Heart left ventricle (tissue), 16 donors: Measurements from ENCODE around the gene SRGAP3. TPM values are rescaled to one million over a fixed set of nuclear protein-coding genes. Genes with fewer than 3 reads are reported as not detected.
"Not testable (repeated sequence)": the region's sequence is repeated elsewhere in the genome, so short reads cannot be mapped to it uniquely, and the experiment has no call there.

Experiments
- ATAC-seq, 4 donors: fragments of 200-7000 bp; cut with Tn5 transposase; one replicate each; pipeline ENCODE4 v1.9.1; 2020 to 2022; ENCODE audit warnings: moderate library complexity in 4 of 4, mild to moderate bottlenecking in 3 of 4, moderate number of reproducible peaks in 1 of 4
- DNase-seq, 5 donors: peaks; one replicate each; pipeline ENCODE4 v3.0.0-alpha.2; 2020
- H3K27ac ChIP-seq, 12 donors: fragments of 200-600 bp; sonication (generic) in 4 of 12; one replicate each; pipeline versions ENCODE4 v1.5.0 to v1.8.0; 2016 to 2022; ENCODE audit warnings: mild to moderate bottlenecking in 2 of 12
- H3K27me3 ChIP-seq, 9 donors: fragments of 200-600 bp; sonication (generic) in 2 of 9; one replicate each; pipeline versions ENCODE4 v1.5.1 to v1.8.0; 2016 to 2022; ENCODE audit warnings: mild to moderate bottlenecking in 3 of 9
- H3K36me3 ChIP-seq, 9 donors: fragments of 200-600 bp; sonication (generic) in 2 of 9; one replicate each; pipeline versions ENCODE4 v1.5.0 to v1.8.0; 2018 to 2022; ENCODE audit warnings: mild to moderate bottlenecking in 2 of 9
- H3K4me1 ChIP-seq, 12 donors: fragments of 200-600 bp; sonication (generic) in 4 of 12; one replicate each; pipeline versions ENCODE4 v1.5.0 to v1.8.0; 2016 to 2022; ENCODE audit warnings: mild to moderate bottlenecking in 3 of 12
- H3K4me3 ChIP-seq, 12 donors: fragments of 200-600 bp; sonication (generic) in 4 of 12; one replicate each; pipeline versions ENCODE4 v1.5.0 to v1.8.0; 2017 to 2022; ENCODE audit warnings: mild to moderate bottlenecking in 9 of 12, moderate library complexity in 4 of 12
- H3K9me3 ChIP-seq, 12 donors: fragments of 200-600 bp; sonication (generic) in 4 of 12; one replicate each; pipeline versions ENCODE4 v1.5.0 to v1.8.0; 2016 to 2022; ENCODE audit warnings: mild to moderate bottlenecking in 1 of 12
- POLR2A ChIP-seq, 2 donors: fragments of 450-650 bp; IDR thresholded peaks; one replicate each; pipeline ENCODE4 v1.6.1; 2017; ENCODE audit warnings: antibody characterized with exemption in 2 of 2, mild to moderate bottlenecking in 2 of 2, moderate library complexity in 2 of 2
- WGBS, 4 donors: extraction: QIAGEN DNeasy Blood & Tissue Kit in 2 of 4; methylation state at CpG; one replicate each; pipeline versions ENCODE4 v1.1.5 to v1.1.7; 2013 to 2018; 5-methylcytosine and 5-hydroxymethylcytosine counted together
- intact Hi-C, 10 donors: fragments of 100-400 bp; cut with DNase I; formaldehyde crosslinking; loops; one replicate each; pipeline versions ENCODE4 v1.11.1 to v1.14.2; 2022
- polyA plus RNA-seq, 2 donors: library from polyadenylated mRNA; stranded (reverse); fragments of 200-250 nt; gene quantifications; one replicate each; pipeline ENCODE4 v1.2.3, GENCODE V29; 2013
- total RNA-seq, 9 donors: library from RNA; depleted of rRNA in 2 of 9; stranded (reverse); fragments of >200 nt in 2 of 9; fragmentation: NEBNext Ultra II Directional in 3 of 9; extraction: Animal tissue kit (Norgen Biotek cat#: 25700) in 3 of 9; gene quantifications; one replicate each; pipeline versions ENCODE4 v1.1.0 to v1.2.4, GENCODE V29; 2016 to 2023
- TF ChIP-seq, protein P1 (sequence below), 12 donors: fragments of 200-600 bp; sonication (generic) in 4 of 12; IDR thresholded peaks; one replicate each; pipeline versions ENCODE4 v1.5.0 to v1.8.0; 2018 to 2022; ENCODE audit warnings: antibody characterized with exemption in 12 of 12, mild to moderate bottlenecking in 5 of 12
- donor health status: ischemic (EF 13 %, LVEDD 7.1; RV severe dilation, severe dysfunction).
- donor health status: healthy with polysubstance abuse.
- donor health status: DM: no; HTN: yes; CAD: no.
- donor health status: DM: no; HTN: no; CAD: no.
- donor health status: ischemic (EF 25% LVEDD 6.9; RV normal size, moderate dysfunction).
- donor health status: ischemic (EF 25% LVEDD 5.7; RV mildly dilated, moderate dysfunction).
- donor health status: healthy.
- donor health status: DM: yes; HTN: yes; CAD: no.
- donor health status: ischemic (EF 35%, LVEDD 5.7; RV mildly dilated, moderate dysfunction).
- donor health status: nonischemic (EF 11% LVEDD 7.7; RV severe dilation, severe dysfunction).
- donor health status: DM: yes; HTN: yes; CAD: no.
- donor health status: PGD.
- donor health status: ischemic (EF 29% LVEDD 5.4; RV normal size, mild dysfunction).
- donor health status: nonischemic (EF 23%, LVEDD 6.1; RV moderate dilation, normal function).

The SRGAP3 gene
- total and polyA plus RNA-seq, 11 donors = 1.4 to 16.8 (median 9.0) TPM

DNA sequence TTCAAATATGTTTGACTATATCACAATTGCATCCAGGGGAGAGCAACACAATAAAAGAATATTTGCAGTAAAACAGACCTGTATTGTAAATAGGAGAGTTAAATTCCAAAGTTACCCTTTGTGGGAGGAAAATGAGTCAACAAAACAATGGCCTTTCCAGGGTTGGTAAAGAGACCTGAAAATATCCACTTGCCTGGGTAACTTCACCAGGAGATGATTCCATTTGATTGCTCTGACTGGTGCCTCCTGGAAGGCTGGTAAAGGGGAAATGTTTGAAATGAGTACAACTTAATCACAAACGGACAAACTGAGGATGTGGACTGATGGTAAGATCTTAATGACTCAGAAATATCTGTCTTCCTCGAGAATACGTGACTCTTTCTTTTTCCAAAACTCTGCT, 43.6 kb upstream of the SRGAP3 start:
- H3K9me3 ChIP-seq = peaks cover 0 to 4% (median 0%) of the 10 kb centered on the region in 12 donors
- no peak for ATAC-seq
- no peak for DNase-seq
- no peak overlapping the region for H3K4me3 ChIP-seq
- WGBS, 4 donors = 75 to 78% (median 77%) methylated on average over 3 of the region's 3 CpGs
- H3K27me3 ChIP-seq = no peaks in the 10 kb centered on the region
- intact Hi-C loops = no loop called here
- H3K36me3 ChIP-seq = no peaks in the 10 kb centered on the region
- no peak overlapping the region for H3K27ac ChIP-seq
- H3K4me1 ChIP-seq = no peaks in the 10 kb centered on the region
- TF ChIP-seq, protein P1, sequence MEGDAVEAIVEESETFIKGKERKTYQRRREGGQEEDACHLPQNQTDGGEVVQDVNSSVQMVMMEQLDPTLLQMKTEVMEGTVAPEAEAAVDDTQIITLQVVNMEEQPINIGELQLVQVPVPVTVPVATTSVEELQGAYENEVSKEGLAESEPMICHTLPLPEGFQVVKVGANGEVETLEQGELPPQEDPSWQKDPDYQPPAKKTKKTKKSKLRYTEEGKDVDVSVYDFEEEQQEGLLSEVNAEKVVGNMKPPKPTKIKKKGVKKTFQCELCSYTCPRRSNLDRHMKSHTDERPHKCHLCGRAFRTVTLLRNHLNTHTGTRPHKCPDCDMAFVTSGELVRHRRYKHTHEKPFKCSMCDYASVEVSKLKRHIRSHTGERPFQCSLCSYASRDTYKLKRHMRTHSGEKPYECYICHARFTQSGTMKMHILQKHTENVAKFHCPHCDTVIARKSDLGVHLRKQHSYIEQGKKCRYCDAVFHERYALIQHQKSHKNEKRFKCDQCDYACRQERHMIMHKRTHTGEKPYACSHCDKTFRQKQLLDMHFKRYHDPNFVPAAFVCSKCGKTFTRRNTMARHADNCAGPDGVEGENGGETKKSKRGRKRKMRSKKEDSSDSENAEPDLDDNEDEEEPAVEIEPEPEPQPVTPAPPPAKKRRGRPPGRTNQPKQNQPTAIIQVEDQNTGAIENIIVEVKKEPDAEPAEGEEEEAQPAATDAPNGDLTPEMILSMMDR (IDR thresholded peaks at IDR 0.05) = no peak
- no peak for TF ChIP-seq POLR2A (IDR thresholded peaks at IDR 0.05)

GRCh38 chr3:9292516-9292915, 43.1 kb upstream of the SRGAP3 start:
- DNase-seq (no peak), ATAC-seq (no peak)
- intact Hi-C loops = no loop called here
- 84 to 93% (median 89%) methylated on average over 2 of the region's 2 CpGs for WGBS, 4 donors
- Histone ChIP-seq H3K27me3 (no peaks in the 10 kb centered on the region), H3K9me3 (peaks cover 0 to 4% (median 0%) of the 10 kb centered on the region in 12 donors), H3K27ac (no peak overlapping the region), H3K4me3 (no peak overlapping the region), H3K36me3 (no peaks in the 10 kb centered on the region), H3K4me1 (no peaks in the 10 kb centered on the region)
- no peak for TF ChIP-seq POLR2A (IDR thresholded peaks at IDR 0.05)
- TF ChIP-seq, protein P1 (IDR thresholded peaks at IDR 0.05) = no peak

DNA sequence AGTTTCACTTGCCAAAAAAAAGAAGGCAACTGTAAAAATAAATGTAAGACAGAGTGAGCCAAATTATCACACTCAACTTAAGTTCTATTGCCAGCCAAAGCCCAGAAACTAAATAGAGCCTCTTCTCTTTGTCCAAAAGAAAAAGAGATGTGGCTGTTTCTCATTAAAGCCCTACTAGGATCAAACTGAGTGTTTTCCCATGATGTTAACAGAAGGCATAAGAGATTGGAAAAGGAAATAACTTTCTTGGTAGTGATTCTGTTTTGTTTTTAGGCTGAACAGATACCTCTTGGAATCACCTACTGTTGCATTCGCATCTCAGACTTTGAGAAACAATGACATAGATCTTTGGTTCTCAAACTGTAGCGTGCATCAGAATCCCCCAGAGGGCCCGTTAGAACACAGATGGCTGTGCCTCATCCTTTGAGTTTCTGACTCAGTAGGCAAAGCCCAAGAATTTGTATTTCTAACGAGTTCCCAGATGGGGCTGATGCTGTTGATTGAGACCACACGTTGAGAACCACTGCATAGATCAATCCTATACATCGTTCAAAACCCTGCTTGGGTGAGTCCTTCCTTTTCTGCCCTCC, 42.5 kb upstream of the SRGAP3 start:
- ATAC-seq (no peak), DNase-seq (no peak)
- TF ChIP-seq, protein P1 (IDR thresholded peaks at IDR 0.05) = no peak
- TF ChIP-seq POLR2A (IDR thresholded peaks at IDR 0.05) = no peak

GRCh38 chr3:9290566-9290965, 41.1 kb upstream of the SRGAP3 start:
- ATAC-seq = no peak
- intact Hi-C loops = no loop called here
- no peak for DNase-seq
- no peaks in the 10 kb centered on the region for H3K27me3 ChIP-seq
- H3K9me3 ChIP-seq = peaks cover 0 to 4% (median 0%) of the 10 kb centered on the region in 12 donors
- H3K4me3 ChIP-seq = no peak overlapping the region
- WGBS, 4 donors = 77 to 89% (median 87%) methylated on average over 2 of the region's 2 CpGs
- TF ChIP-seq, protein P1 (IDR thresholded peaks at IDR 0.05) = no peak
- no peak for TF ChIP-seq POLR2A (IDR thresholded peaks at IDR 0.05)
- no peaks in the 10 kb centered on the region for H3K4me1 ChIP-seq
- H3K27ac ChIP-seq = no peak overlapping the region
- H3K36me3 ChIP-seq = no peaks in the 10 kb centered on the region

More for the DNA sequence above, 42.5 kb upstream of the SRGAP3 start:
- WGBS, 4 donors = 70 to 73% (median 70%) methylated on average over 6 of the region's 6 CpGs
- Histone ChIP-seq H3K27me3 (no peaks in the 10 kb centered on the region), H3K4me1 (no peaks in the 10 kb centered on the region), H3K4me3 (no peak overlapping the region), H3K36me3 (no peaks in the 10 kb centered on the region), H3K27ac (no peak overlapping the region), H3K9me3 (peaks cover 0 to 4% (median 0%) of the 10 kb centered on the region in 12 donors)
- intact Hi-C loops = no loop called here

DNA sequence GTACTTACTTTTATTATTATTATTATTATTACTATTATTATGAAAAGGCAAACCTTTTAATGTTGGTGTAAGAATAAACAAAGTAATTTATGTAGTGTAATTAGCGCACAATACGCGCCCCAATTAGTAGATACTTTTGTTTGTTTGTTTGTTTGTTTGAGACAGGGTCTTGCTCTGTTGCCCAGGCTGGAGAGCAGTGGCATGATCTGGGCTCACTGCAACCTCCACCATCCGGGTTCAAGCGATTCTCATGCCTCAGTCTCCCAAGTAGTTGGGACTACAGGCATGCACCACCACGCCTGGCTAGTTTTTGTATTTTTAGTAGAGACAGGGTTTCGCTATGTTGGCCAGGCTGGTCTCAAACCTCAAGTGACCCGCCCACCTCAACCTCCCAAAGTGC, 32.1 kb upstream of the SRGAP3 start:
- H3K9me3 ChIP-seq, DNase-seq, ATAC-seq, H3K4me1 ChIP-seq, intact Hi-C loops, H3K36me3 ChIP-seq, H3K27me3 ChIP-seq, H3K27ac ChIP-seq, H3K4me3 ChIP-seq: not testable (repeated sequence)
- 92 to 97% (median 95%) methylated on average over 8 of the region's 8 CpGs for WGBS, 4 donors
